ENCODE data around the gene OVAAL.

DNA sequence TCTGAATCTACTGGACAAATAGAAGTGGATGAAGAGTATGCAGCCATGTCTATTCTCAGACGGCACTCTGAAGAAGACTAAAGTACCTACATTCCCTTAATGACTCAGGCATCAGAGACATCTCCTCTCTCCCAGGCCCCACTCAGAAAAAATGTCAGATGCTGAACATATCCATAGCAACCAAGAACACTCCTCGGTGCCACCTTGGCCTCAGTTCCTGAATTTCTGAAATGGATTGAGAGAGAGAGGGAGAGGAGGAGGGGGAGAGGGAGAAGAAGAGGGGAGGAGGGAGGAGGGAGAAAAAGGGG is 16.0 kb upstream of the OVAAL start:
- TF ChIP-seq GABPA (IDR thresholded peaks at IDR 0.05; ENCODE audit: low read depth), result no peak
- no peak for TF ChIP-seq REST (IDR thresholded peaks at IDR 0.05; ENCODE audit: insufficient replicate concordance, low read depth)
- TF ChIP-seq CTCF (IDR thresholded peaks at IDR 0.05; ENCODE audit: insufficient read depth, low read length), result no peak
